Inflammatory macrophage treated with lipopolysaccharide for 4 hours (primary cell): ENCODE data around the gene AGRP.
A peak's percentile ranks its signal among the peaks of the same experiment; 100 is the strongest.

Experiments used
- DNase-seq: peaks from one replicate; pipeline ENCODE4 v3.0.0-alpha.2; 2020

The AGRP gene

DNA sequence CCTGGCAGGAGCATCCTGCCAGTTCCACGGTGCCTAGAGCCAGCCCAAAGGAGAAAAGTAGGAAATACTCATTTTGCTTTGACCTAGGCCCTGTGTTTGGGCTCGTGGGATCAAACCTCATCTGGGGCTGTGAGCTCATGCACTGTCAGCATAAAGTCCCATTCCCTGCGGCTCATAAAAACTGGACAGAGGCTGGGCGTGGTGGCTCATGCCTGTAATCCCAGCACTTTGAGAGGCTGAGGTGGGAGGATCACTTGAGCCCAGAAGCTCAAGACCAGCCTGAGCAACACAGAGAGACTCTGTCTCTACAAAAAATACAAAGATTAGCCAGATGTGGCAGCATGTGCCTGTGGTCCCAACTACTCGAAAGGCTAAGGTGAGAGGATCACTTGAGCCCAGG, 20.3 kb downstream of the AGRP start:
- no peak for DNase-seq

DNA sequence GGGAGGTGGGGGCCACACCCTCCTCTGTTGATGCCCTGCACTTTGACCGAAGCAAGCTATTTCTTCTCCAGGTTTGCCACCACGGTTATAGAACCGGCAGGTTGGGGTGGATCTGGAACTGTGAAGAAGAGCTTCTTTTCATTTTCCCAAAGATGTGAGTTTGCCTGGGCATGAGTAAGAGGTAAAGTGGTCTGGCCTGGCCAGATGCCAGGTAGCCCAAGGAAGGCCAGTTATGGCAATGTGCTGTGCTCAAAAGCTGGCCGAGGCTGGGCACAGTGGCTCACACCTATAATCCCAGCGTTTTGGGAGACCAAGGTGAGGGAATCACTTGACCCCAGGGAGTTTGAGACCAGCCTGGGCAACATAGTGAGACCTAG, 21.1 kb downstream of the AGRP start:
- no peak for DNase-seq

DNA sequence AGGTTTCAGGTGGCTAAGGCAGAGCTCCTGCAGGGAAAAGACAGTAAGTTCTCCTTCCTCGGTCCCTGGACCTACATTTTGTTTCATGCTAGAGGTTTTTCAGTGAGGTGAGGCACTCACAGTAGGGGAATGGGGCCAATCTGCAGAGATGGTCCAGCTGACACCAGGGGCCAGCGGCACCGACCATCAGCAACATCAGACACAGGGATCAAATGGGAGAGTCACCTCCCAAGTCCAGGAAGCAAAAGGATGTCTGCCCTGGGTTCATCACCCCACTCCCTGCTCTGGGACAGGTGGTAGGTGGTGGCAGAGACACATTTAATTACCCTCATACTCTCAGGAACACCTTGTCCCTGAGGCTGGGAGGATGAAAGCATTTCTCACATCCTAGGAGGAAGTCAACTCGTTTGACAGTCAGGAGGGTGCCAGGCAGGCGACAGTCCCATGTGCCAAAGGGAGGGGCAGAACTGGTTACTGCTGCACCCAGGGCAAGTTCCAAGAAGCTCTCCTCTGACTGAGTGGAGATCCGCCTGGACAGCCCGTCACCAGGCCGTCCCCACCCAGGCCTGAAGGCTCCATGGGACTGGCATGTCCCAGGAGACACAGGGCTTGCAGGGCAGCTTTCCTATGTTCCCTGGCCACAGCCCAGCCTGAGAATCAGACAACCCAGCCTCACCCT, 21.6 kb downstream of the AGRP start:
- DNase-seq = no peak

DNA sequence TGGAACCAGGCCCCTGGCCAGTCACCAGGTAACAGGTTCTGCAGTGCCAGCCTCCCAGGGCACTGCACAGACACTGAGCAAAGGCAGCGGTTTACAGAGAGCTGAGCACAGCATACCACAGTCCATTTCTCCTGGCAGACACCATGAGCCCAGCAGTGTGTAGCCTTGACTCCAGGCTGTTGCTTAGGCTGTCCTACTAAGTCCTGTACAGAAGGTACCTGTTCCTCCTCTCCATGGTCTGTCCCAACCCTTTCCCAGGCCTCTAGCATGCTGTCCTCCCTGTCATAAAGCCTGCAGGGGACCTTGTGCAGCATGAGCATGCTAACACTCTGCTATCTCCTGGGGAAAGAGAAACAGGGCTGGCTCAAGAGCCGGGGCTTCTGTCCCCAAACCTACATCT, 22.4 kb downstream of the AGRP start:
- no peak for DNase-seq

DNA sequence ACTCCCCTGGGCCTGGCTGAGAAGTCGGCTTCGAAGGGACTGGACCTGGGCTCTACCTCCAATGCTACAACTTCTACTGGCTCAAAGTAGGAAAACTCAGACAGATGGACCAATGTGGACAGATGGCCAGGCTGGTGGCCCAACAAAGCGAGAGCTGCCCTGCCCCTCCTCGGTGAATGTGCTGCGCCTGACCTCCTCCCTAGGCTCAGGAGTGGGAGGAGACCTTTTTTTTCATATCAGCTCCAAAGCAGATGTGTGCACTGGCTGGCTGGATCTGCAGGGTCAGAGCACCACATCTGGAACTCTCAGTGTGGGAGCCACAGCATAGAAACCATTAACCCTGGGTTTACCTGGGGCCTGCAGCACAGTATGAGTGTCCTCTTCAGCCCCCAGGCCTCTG, 23.2 kb downstream of the AGRP start:
- no peak for DNase-seq

DNA sequence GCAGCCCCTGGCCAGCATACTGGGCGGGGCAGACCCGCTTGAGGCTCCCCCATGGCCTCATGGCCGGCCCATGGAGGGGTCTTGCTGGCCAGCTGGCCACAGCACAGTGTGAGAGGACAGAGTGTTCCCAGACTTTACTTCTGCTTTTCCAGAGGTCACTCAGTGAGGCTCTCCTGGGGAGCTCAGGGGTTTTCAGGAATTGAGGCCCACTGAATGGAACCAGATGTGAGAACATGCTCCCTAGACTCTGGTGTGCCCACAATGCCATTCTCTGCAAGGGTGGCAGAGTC, 23.5 kb downstream of the AGRP start:
- DNase-seq = no peak

DNA sequence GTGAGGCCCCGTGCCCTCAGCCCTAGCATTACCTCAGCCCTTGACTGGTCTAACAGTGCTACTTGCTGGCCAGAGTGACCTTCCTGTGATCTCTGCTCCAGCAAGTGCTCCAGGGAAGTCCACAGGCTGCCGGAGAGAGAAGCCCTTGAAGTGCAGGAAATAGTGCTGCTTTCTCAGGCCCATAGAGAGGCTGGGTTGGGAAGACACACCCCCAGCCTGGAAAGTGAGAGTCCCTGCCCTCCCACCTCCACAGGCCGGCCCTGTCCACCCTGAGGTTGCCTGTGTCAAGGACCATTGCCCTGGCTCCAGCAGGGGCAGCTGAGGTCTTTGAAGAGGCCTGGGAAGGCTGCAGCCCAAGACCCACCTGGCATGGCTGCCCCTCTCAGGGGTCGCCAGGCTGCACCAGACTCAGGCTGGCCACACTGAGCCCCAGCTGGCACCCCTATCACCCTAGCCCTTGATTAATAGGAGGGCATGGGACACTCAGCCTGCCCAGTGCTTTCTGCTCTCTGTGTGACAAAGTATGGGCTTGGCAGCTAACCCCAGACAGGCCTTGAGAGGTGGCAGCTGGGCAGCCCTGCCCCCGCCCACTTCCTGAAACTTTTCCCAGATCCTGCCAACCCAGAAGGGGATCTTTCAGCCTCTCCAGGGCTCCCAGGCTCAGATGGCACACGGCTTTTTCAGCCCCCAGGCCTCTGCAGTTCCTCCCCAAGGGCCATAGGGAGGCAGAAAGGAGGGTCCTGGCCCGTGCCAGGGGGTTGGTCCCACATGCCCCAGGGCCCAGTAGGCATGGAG, 24.1 kb downstream of the AGRP start:
- no peak for DNase-seq

DNA sequence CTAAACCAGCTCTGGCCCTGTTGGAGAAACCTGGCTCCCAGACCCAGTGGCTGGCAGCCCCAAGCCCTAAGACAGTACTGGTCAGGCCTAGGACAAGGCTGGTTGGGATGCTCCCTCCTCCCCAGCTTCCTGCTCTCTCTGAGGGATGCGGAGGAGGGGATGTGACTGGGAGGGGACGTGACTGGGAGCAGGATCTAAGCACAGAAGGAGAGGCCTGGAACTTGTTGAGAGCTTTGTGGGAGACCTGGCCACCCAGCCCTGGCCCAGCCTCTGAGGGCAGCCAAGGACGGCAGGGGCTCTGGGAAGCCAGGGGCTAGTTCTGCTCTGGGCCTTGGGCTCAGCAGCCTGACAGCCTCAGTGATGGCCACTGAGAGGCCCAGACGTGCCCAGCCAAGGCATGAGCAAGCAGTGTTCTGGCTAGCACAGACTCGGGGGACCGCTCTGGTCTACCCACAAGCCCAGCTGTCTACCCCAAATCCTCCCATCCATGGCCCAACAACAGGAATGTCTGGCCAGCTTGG, 25.2 kb downstream of the AGRP start:
- DNase-seq = no peak

DNA sequence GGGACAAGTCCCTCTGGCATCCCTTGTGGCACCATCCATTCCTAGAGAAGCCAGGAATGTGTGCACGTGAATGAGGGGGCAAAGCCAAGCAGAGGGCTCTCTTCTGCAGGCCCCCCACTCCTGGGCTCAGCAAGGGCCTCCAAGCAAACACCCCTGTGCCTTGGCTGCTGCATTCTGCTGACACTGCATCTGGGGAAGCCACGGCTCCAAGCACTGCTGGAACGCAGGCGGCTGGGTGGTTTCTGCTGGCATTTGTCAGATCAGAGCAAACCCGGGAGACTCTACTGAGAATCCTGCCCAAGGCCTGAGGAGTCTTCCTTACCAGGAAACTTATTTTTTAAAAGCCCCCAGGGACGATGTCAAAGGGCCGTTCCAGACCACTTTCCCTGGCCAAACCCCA, 25.7 kb downstream of the AGRP start:
- DNase-seq = no peak

DNA sequence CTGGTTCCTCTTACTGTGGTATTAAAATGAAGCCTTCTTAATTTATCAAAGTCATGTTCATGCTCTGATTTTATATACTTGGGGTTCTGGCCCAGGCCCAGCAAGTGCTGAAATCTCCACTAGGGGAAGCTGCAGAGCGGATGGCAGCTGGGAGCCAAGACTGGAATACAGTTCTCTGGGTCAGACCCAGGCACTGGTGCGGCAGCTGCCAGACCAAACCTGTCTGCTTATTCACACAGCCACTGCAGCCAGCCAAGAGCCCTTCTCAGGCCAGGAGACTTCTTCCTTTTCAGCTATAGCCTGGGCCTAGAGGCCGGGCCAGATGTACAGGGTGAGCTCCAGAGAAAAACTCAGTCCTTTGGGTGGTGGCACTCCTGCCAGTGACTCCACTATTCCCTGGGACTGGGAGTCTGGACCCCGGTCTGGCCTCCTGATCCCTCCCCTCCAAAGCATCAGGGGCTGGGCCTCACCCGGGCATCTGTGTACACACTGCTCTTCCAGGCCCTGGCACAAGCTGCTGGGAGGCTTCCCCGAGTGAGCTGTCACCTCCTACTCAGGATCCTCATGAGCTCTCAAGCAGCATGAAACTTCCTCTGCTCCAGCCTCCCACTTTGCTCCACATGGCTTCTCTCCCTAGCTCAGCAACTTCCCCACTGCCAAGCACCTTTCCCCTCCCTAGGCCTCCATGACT, 26.8 kb downstream of the AGRP start:
- peak; percentile 36 for DNase-seq

DNA sequence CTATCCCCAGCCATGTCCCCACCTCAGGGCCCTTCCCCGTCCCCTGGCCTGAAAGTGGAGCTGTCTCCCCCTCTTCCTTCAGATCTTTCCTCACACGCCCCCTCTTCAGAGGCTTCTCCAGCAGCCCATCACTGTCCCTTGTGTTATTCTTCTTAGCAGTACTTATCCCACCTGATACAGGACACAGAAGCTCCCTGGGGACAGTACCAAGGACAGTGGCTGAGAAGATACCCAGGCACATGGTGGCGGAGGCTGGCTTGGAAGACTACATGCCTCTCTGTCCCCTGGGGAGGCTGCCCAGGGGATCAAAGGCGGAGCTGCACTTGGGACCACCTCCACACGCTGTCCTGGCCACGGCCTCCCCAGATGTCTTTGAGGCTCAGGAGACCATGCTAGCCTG, 28.5 kb downstream of the AGRP start:
- DNase-seq = no peak

DNA sequence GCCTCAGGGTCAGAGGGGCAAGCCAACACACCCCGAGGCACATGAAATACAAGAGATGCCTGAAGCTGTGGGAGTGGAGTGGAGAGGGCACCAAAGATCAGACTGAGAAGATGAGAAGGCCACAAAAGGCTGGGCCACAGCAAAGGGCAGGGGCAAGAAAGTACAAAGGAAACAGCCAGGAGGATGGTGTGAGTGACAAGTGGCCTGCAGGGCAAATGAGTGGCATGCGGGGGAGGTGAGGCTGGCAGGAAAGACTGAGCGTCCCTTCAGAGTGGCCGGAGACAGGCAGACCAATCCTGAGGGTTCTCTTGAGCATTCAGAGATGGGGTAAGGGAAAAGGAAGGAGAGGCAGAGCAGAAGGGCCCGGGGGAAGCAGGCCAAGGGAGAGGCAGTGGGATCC, 29.2 kb downstream of the AGRP start:
- DNase-seq = no peak

DNA sequence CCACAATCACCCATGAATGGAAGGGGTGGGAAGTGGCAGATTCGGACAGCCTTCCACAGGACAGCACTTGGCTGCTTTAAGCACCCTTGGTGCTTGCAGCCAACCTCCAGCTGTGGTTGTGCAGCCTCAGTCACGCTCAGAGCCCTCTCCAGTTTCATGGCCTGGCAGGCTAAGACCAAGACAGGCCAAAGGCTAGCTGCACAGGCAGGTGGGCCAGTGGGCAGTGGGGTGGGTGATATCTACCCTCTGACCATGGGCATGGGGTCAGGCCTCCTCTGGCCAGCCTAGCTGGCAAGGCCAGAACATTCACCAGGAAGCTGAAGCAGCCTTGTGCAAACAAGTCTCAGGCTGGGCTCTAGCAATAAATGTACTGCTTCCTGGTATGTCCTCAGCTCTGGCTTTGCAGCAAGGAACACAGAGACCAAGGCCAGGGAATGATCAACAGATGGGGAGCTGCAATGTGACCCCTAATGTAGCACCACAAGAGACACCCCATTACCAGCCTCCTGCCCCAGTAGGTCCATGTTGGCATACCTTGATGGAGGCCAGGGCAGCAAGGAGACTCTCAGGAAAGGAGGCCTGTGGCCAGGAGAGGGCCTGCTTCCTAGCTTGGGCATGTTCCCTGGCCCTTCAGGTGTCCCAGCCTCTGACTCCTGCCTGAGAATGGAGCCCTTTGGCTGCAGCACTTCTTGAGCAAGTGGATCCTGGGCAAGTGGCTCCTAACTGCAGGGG, 31.5 kb downstream of the AGRP start:
- DNase-seq = no peak

DNA sequence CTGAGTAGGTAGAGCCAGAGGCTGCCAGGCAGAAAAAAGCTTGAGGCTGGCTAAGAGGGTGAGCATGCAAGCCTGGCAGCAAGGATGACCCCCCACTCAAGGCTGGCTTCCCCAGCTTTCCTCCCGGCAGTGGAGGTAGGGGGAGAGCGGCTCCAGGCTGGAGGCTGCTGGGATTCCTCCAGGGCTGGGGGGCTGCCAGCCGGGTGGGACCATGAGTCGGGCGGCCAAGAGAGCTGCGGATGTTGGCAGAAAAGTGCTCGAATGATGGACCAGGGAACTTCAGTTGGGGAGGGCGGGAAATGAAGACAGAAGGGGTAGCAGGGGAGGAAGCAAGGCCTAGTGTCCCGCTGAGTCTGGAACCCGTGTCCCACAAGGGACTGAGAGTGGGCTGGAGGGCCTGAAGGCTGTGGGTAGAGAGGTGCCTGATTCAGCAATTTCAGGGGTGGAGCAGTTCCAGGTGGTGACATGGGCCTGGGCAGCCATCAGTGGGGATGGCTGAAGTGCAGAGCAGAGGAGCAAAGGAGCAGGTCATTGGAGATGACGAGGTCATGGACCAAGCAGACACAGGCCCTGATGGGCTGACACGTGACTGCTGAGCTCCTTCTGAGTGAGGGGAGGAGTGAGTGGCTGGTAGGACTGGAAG, 32.2 kb downstream of the AGRP start:
- DNase-seq = no peak

DNA sequence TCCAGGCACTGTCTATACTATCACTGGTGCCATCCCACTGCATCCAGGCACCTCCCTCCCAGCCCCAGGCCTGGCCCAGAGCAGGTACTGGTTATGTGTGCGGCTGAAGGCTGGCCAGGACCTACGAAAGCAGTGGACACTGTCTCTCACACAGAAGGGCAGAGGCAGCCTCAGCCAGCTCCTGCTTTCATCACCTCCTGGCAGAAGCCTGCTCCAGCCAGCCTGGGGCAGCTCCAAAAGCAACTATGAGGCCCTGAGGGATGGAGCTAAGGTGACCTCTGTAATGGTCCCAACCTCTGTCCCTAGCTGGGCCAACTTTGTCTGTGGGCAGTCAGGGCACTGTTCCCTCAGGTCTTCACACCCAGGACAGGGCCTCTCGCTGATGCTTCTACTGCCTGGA, 33.6 kb downstream of the AGRP start:
- DNase-seq = no peak

DNA sequence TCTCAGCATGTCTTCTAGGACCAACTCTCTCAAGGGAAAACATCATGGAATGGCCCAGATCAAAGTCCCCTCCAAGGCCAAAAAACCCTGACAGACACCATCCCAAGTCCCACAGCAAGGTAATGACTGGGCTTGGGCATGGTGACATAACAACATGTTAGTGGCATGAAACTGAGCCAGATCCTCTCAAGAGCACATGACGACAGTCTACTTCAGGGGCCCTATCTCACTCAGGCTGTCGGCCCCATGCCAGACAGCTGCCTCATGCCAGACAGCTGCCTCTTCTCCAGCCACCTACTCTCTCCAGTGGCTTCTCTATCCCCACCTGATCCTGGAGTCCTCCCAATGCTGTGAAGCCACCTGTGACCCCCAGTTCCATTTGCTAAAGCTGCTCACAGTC, 34.0 kb downstream of the AGRP start:
- no peak for DNase-seq

DNA sequence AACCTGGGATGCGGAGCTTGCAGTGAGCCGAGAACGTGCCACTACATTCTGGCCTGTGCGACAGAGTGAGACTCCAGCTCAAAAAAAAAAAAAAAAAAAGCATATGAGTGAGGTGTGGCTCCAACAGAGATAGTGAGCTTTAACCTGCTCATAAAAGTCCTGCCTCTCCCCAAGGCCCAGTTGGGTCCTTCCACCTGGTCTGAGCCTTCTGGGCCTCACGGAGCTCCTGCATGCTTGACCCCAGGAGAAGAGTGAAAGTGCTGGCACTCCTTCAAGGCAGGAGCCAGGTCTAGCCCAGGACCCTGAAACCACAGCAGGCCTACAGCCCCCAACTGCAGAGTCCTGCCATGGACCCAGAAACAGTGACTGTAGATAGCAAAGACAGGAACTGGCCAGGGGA, 34.8 kb downstream of the AGRP start:
- DNase-seq = no peak

DNA sequence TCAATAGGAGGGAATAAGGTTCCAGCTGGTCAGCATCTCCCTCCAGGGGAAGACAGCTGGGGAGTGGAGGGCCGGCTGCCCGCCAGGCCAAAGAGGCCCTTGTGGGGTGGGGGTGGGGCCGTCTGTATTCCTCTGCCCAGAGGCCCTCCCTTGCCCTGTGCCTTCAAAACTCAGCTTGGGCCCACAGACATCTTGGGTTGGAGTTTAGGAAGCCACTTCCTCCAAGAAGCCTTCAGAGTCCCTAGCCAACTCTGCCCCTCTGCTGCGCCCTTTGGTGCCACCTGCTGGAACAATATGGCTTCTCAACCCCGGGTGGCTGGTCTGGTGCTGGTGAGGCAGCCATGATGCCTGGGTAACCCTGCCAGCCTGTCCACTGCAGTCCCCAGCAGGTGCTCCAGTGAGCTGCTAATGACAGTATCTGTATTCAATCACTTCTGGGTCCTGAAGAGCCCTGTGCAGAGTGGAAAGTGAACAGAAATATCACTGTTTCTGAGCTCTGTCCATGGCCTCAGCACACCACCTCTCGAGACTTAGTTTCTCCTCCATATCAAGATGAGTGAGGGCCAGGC, 35.8 kb downstream of the AGRP start:
- peak; percentile 62 for DNase-seq

DNA sequence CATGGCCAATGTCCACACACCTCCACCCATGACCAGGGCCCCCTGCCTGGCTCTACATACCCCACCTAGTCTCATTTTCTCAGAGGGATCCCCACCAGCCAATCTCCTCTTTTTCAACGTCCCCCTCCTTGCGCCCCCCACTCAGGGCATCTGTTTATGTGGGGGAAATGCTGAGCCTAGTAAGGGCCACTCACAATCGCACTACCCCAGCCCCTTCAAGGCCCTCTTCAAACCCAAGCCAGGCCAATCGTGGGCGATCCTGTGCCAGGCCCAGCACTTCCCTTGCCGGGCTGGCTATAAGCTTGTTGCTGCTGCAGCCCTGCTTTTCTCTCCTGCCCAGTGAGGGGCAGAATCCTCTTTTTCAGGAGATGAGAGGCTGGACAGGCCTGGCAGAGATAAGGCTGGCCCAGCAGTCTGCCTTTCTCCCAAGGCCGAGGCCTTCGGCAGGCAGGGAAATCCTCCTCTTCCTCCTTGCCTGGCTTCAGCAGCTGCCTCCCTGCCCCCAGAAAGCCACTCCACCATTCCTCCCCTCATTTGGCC, 36.3 kb downstream of the AGRP start:
- no peak for DNase-seq

DNA sequence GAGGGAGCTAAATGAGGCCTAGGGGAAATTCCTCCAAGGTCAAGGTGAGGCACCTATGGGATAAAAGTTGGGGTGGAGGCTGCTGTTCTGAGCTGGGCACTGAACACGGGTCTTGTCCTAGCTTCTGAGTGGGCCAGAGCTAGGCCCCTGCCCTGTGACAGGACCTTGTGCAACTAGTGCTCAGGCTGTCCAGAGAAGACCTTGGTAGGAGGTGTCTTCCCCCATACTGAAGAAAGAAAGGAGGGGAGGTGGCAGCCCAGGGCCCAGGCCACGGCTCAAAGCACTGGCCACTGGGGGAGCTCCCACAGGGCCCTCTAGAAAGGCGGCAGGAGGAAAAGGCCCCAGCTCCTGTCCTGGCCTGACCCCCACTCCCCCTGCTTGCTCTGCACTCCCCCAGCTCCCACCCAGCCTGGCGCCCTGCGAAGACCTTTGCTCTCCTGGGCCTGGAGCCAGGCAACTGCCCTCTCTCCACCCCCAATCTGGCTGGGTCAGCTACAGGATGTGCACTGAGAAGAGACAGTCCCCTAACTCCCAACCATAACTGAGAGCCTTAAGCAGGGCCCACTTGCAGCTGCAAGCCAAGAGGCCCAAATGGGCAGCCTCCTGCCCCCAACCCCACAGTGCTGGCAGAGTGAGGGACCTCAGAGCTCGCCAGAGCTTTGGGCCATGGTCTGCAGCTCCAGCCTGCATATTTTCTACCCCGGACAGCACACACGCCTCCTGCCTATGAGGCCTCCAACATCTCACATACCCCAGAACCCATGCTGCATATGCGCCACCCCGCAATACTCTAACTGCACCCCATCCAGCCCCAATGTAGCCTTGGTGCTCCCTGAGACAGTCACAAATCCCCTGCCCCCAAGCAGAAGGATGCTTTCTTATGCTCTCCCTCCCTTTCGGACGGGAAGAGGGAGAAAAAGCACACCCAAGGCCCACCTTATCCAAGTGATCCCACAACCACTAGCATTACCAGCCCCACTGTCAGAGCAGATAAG, 37.1 kb downstream of the AGRP start:
- no peak for DNase-seq

DNA sequence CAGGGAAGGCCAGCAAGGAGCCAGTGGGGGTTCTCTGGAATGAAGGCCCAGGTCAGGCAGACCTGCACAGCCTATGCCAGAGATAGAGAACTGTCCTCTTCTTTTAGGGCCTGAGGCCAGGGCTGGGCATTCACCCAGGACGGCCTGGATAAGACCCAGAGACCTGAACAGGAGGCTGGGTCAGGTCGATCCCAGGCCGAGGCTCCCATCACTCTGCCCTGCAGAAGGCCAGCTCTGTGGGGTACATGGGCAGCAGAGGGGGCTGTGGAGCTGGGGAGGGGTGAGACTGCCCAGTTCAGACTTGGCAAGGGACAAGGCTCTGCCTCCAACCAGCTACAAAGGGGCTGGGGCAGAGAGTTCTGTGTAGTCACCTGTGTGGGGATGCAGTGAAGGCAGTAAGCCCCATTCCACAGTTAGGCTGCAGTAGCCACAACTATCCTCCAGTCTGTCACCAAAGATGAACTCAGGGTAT, 37.9 kb downstream of the AGRP start:
- DNase-seq = no peak
